Rectal smooth muscle tissue (tissue), 1 donor: ENCODE data around the gene HSPBP1.

Experiments
- H3K27ac ChIP-seq: one replicate; pipeline ENCODE4 v1.7.0; 2013; ENCODE audit warnings: low read depth, low read length, inconsistent platforms
- H3K27me3 ChIP-seq: one replicate; pipeline ENCODE4 v1.7.0; 2013; ENCODE audit warnings: low read length; ENCODE audit not compliant: control insufficient read depth, insufficient read depth
- H3K36me3 ChIP-seq: one replicate; pipeline ENCODE4 v1.7.0; 2013; ENCODE audit warnings: low read length; ENCODE audit not compliant: control insufficient read depth, insufficient read depth
- H3K4me1 ChIP-seq: one replicate; pipeline ENCODE4 v1.7.0; 2013; ENCODE audit warnings: low read length; ENCODE audit not compliant: control insufficient read depth, insufficient read depth
- H3K4me3 ChIP-seq: one replicate; pipeline ENCODE4 v1.7.0; 2013; ENCODE audit warnings: low read length
- H3K9ac ChIP-seq: one replicate; pipeline ENCODE4 v1.7.0; 2013; ENCODE audit warnings: low read length

HSPBP1 gene

GRCh38 chr19:55244004-55244680 is 35.8 kb downstream of the HSPBP1 start:
- Histone ChIP-seq H3K36me3 (peaks cover 64% of the 10 kb centered on the region), H3K9ac (no peak overlapping the region), H3K4me1 (peaks cover 6% of the 10 kb centered on the region), H3K27me3 (no peaks in the 10 kb centered on the region), H3K4me3 (no peak overlapping the region), H3K27ac (no peak overlapping the region)

DNA sequence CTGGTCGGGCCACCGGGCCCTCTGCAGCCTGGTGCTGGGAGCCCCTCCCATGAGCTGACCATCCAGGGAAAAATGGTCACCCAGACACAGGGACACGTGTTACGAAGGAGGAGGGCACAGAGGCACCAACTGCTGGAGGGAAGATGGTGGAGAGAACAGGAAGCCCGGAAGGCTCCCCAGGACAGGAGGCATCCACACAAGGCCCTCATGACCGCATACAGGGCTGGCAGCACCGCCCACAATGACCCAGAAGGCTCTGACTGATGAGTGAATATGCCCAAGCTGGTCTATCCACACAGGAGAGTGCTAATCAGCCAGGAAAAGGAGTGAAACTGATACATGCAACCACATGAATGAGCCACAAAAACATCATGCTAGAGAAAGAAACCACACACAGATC is 37.4 kb downstream of the HSPBP1 start:
- H3K9ac ChIP-seq = no peak overlapping the region
- no peak overlapping the region for H3K4me3 ChIP-seq
- H3K4me1 ChIP-seq = no peaks in the 10 kb centered on the region
- peaks cover 71% of the 10 kb centered on the region for H3K36me3 ChIP-seq
- H3K27ac ChIP-seq = no peak overlapping the region
- no peaks in the 10 kb centered on the region for H3K27me3 ChIP-seq

- Histone ChIP-seq H3K27ac (no peak overlapping the region), H3K36me3 (peaks cover 75% of the 10 kb centered on the region), H3K9ac (no peak overlapping the region), H3K4me3 (no peak overlapping the region), H3K27me3 (no peaks in the 10 kb centered on the region), H3K4me1 (no peaks in the 10 kb centered on the region)
Observed at GRCh38 chr19:55241935-55242464, 37.9 kb downstream of the HSPBP1 start.

GRCh38 chr19:55241143-55241934 is 38.6 kb downstream of the HSPBP1 start:
- Histone ChIP-seq H3K4me1 (no peaks in the 10 kb centered on the region), H3K27me3 (no peaks in the 10 kb centered on the region), H3K4me3 (no peak overlapping the region), H3K36me3 (peaks cover 76% of the 10 kb centered on the region), H3K27ac (no peak overlapping the region), H3K9ac (no peak overlapping the region)

DNA sequence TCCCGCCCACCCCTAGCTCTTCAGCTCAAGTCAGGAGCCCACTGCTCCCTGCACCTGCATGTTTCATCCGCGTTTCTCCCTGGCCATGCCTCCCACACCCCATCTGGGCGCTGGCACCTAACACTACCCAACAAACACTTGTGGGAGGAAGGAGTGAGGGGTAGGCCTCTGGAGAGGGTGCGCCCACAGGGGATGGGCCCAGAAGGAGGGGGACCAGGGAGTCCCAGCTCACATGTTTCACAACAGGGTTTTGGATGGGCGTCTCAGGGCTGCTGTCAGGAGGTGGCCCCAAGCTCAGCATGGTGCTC is 39.2 kb downstream of the HSPBP1 start:
- H3K36me3 ChIP-seq = peaks cover 77% of the 10 kb centered on the region

GRCh38 chr19:55239004-55239403 is 40.9 kb downstream of the HSPBP1 start:
- H3K9ac ChIP-seq = no peak overlapping the region
- H3K4me1 ChIP-seq = no peaks in the 10 kb centered on the region
- H3K36me3 ChIP-seq = peaks cover 72% of the 10 kb centered on the region
- no peak overlapping the region for H3K27ac ChIP-seq
- no peaks in the 10 kb centered on the region for H3K27me3 ChIP-seq
- H3K4me3 ChIP-seq = no peak overlapping the region

More for the DNA sequence above, 39.2 kb downstream of the HSPBP1 start:
- Histone ChIP-seq H3K9ac (no peak overlapping the region), H3K27me3 (no peaks in the 10 kb centered on the region), H3K27ac (no peak overlapping the region), H3K4me3 (no peak overlapping the region), H3K4me1 (no peaks in the 10 kb centered on the region)

- H3K36me3 ChIP-seq = peaks cover 64% of the 10 kb centered on the region
- H3K4me1 ChIP-seq = no peaks in the 10 kb centered on the region
- no peak overlapping the region for H3K9ac ChIP-seq
- no peaks in the 10 kb centered on the region for H3K27me3 ChIP-seq
- no peak overlapping the region for H3K4me3 ChIP-seq
- H3K27ac ChIP-seq = no peak overlapping the region
Observed at GRCh38 chr19:55238030-55238429, 41.9 kb downstream of the HSPBP1 start.

DNA sequence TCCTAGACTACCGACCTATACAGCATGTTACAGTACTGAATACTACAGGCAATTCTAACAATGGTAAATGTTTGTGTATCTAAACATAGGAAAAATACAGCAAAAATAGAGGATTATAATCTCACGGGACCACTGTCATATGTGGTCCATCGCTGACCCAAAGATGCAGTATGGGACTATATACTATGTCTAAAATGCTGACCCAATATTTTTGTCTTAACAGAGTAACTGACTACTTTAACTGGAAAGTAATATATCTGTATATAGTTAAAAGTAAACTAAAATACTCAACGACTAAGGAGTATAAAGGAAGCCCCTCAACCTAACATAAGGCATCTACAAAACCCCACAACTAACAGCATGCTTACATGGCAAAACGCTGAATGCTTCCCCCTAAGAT is 46.9 kb downstream of the HSPBP1 start:
- Histone ChIP-seq H3K36me3 (peaks cover 46% of the 10 kb centered on the region), H3K27me3 (no peaks in the 10 kb centered on the region), H3K4me3 (no peak overlapping the region), H3K4me1 (peaks cover 3% of the 10 kb centered on the region), H3K9ac (no peak overlapping the region), H3K27ac (no peak overlapping the region)

- Histone ChIP-seq H3K27me3 (no peaks in the 10 kb centered on the region), H3K36me3 (peaks cover 42% of the 10 kb centered on the region), H3K9ac (no peak overlapping the region), H3K4me1 (peaks cover 5% of the 10 kb centered on the region), H3K27ac (no peak overlapping the region), H3K4me3 (no peak overlapping the region)
Observed at GRCh38 chr19:55232286-55232602, 47.7 kb downstream of the HSPBP1 start.

DNA sequence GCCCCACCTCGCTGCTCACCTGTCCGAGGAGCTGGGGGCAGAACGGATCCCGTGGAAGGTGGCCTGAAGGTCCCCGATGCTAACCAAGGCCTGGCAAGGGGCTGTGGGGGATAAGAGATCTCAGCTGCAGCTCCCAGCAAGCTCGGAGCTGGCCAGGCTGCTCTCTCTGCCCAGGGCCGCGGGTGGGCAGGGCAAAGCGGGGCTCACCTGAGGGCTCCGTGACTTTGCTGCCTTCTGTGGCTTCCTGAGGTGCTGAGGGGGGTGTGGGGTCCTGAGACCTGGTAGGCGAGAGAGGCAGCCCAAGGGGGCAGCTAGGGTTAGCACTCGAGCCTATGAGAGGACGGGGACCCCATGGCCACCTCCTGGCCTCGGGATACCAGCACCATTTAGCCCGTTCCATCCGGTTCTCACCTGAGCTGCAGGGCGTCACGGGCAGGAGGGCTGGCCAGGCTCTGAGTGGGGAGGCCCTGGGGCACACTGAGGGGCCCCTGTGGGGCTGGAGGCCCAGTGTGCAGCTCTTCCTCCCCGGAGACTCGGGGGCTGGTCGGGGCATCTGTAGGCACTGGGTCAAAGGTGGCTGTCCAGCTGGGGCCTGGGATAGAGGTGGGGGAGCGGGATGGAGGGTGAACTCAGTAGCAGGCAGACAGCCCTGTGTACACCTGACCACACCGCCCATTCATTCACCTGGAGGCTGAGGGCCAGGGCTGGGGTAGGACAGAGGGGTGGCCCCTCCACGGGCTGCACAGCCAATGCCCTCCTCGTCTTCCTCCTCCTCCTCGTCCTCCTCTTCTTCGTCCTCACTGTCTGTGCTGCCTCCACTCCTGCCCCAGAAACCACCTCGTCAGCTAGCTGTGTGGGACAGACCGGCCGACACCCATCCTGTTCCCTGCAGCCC is 48.3 kb downstream of the HSPBP1 start:
- Histone ChIP-seq H3K9ac (no peak overlapping the region), H3K4me1 (peaks cover 5% of the 10 kb centered on the region), H3K4me3 (no peak overlapping the region), H3K27ac (no peak overlapping the region), H3K27me3 (no peaks in the 10 kb centered on the region), H3K36me3 (peaks cover 38% of the 10 kb centered on the region)

DNA sequence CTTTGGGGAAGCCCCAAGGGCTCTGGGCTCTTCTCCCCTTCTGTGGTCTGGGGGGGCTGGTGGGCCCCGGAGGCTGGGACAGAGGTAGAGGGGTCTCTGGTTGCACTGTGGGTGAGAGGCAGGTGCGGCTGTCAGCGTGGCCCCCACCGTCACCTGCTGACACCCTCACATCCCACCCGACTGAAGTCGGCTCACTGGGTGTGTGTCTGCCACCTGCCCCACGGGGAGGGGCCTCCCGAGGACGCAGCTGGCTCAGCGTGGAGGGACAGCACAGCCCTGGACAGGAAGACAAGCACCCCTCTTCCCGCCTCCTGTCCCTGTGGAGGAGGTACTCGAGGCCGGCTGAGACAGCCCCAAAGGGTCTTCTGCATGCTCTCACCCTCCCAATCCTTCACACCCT is 49.1 kb downstream of the HSPBP1 start:
- Histone ChIP-seq H3K4me1 (peaks cover 5% of the 10 kb centered on the region), H3K4me3 (no peak overlapping the region), H3K27me3 (no peaks in the 10 kb centered on the region), H3K36me3 (peaks cover 33% of the 10 kb centered on the region), H3K9ac (no peak overlapping the region), H3K27ac (no peak overlapping the region)

DNA sequence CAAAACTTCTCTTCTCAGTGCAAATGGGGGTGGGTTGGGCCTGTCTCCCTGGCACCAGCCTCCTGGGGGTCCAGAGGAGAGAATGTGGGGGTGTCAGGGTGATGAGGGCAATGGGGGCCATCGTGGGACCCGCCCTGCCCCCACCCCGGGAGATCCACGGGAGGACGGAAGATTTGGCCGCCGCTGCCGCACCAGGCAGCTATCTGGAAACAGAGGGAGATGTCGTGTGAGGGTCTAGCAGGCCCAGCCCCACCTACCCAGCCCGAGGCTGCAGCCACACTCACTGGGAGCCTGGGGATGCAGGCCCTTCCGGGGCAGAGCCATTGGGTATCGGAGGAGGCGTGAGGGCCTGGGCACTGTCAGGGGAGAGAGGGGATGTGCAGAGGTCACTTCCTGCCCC is 49.6 kb downstream of the HSPBP1 start:
- Histone ChIP-seq H3K4me1 (peaks cover 5% of the 10 kb centered on the region), H3K36me3 (peaks cover 33% of the 10 kb centered on the region), H3K4me3 (no peak overlapping the region), H3K27me3 (no peaks in the 10 kb centered on the region), H3K27ac (no peak overlapping the region), H3K9ac (no peak overlapping the region)
